ENCODE results near the gene TCEAL8. TPM values are rescaled to one million over a fixed set of nuclear protein-coding genes. Genes with fewer than 3 reads are reported as not detected.

Gene TCEAL8
- polyA plus RNA-seq, 1 of the 3 experiments (the other 2 are of a cell fraction): 36.5 TPM

DNA sequence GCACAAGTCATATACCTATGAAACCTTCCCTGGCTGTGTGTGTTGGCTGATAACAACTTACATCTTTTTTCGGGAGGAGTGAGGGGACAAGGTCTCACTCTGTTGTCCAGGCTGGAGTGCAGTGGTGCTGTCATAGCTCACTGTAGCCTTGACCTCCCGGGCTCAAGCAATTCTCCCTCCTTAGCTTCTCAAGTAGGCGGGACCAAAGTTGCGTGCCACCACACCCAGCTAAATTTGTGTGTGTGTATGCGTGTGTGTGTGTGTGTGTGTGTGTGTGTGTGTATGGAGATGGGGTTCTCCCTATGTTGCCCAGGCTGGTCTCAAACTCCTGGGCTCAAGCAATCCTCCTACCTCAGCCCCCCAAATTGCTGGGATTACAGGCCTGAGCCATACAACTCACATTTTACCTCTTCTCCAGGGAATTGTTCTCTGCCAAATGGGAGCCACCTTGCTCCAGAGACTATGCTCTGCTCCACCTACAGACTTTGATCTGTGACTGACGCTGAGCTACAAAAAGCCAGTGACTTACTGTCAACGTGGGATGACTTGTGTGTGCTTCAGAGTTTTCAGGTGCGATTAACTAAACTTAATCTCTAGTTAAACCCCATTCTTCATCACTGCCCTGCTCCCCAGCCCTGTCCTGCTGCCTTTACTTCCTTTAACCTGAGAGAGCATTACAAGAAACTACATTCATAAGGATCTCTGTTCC lies 42.1 kb downstream of the TCEAL8 start:
- Histone ChIP-seq H3K9me2 (no peaks in the 10 kb centered on the region), H3K4me1 (ENCODE audit: control insufficient read depth in 1 of 2, insufficient read depth in 2 of 2, low read depth in 1 of 2, low read length in 1 of 2) (no peaks in the 10 kb centered on the region; a peak in 1 of 4 replicates), H3F3A (replicated peaks; ENCODE audit: insufficient read depth) (no peaks in the 10 kb centered on the region), H2AFZ (ENCODE audit: low read depth) (no peak overlapping the region), H3K9ac (no peak overlapping the region), H3K4me2 (no peak overlapping the region), H4K20me1 (ENCODE audit: insufficient read depth) (no peaks in the 10 kb centered on the region), H3K9me3 (no peaks in the 10 kb centered on the region), H3K27ac (ENCODE audit: low read depth in 2 of 2, low read length in 1 of 2) (no peak overlapping the region), H3K36me3 (replicated peaks in 1 of 2; ENCODE audit: control insufficient read depth in 1 of 2, insufficient read depth in 2 of 2, low read length in 1 of 2) (peaks cover 6 to 9% of the 10 kb centered on the region in 2 experiments), H3K79me2 (ENCODE audit: insufficient read depth) (no peaks in the 10 kb centered on the region), H3K27me3 (ENCODE audit: insufficient read depth) (no peaks in the 10 kb centered on the region; the same call in 1 of the 2 replicates), H3K4me3 (ENCODE audit: low read depth in 2 of 2, low read length in 1 of 2) (no peak overlapping the region)
- CTCF ChIA-PET: interaction anchor here (3.3 kb wide), 1 partner anchor 17 kb away, joined by 21 read pairs; no protein-coding TSS in a partner anchor
- 56% methylated on average over 8 of the region's 8 CpGs for WGBS (ENCODE audit: low lambda C conversion rate)
- POLR2A ChIA-PET: no interaction called here
- no peak for DNase-seq
- no peak for TF ChIP-seq FOXM1 (IDR thresholded peaks at IDR 0.05; ENCODE audit: low read depth)
- no peak for TF ChIP-seq POLR2AphosphoS5 (IDR thresholded peaks at IDR 0.05; ENCODE audit: low read depth, low read length)
- TF ChIP-seq RFX5 (IDR thresholded peaks at IDR 0.05; ENCODE audit: low read length): no peak
- no peak for TF ChIP-seq GABPA (IDR thresholded peaks at IDR 0.05; ENCODE audit: low read depth)
- TF ChIP-seq, protein P1, sequence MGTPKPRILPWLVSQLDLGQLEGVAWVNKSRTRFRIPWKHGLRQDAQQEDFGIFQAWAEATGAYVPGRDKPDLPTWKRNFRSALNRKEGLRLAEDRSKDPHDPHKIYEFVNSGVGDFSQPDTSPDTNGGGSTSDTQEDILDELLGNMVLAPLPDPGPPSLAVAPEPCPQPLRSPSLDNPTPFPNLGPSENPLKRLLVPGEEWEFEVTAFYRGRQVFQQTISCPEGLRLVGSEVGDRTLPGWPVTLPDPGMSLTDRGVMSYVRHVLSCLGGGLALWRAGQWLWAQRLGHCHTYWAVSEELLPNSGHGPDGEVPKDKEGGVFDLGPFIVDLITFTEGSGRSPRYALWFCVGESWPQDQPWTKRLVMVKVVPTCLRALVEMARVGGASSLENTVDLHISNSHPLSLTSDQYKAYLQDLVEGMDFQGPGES (IDR thresholded peaks at IDR 0.05; ENCODE audit: low read depth, low read length): no peak
- no peak for TF ChIP-seq TEAD4 (IDR thresholded peaks at IDR 0.05; ENCODE audit: borderline replicate concordance, insufficient read depth)
- no peak for TF ChIP-seq RAD21 (IDR thresholded peaks at IDR 0.05; ENCODE audit: low read length)
- TF ChIP-seq MXI1 (IDR thresholded peaks at IDR 0.05; ENCODE audit: low read depth, low read length): no peak
- no peak for TF ChIP-seq YY1 (IDR thresholded peaks at IDR 0.05; ENCODE audit: low read depth)
- no peak for TF ChIP-seq EP300 (IDR thresholded peaks at IDR 0.05; ENCODE audit: borderline replicate concordance in 1 of 2, low read depth in 1 of 2, low read length in 1 of 2)
- TF ChIP-seq TCF12 (IDR thresholded peaks at IDR 0.05): no peak
- no peak for TF ChIP-seq TAF1 (IDR thresholded peaks at IDR 0.05; ENCODE audit: borderline replicate concordance, low read depth, low read length)
- TF ChIP-seq RXRA (IDR thresholded peaks at IDR 0.05; ENCODE audit: borderline replicate concordance, low read depth): no peak
- no peak for TF ChIP-seq CHD2 (IDR thresholded peaks at IDR 0.05; ENCODE audit: low read length, partially characterized antibody)
- TF ChIP-seq, protein P2, sequence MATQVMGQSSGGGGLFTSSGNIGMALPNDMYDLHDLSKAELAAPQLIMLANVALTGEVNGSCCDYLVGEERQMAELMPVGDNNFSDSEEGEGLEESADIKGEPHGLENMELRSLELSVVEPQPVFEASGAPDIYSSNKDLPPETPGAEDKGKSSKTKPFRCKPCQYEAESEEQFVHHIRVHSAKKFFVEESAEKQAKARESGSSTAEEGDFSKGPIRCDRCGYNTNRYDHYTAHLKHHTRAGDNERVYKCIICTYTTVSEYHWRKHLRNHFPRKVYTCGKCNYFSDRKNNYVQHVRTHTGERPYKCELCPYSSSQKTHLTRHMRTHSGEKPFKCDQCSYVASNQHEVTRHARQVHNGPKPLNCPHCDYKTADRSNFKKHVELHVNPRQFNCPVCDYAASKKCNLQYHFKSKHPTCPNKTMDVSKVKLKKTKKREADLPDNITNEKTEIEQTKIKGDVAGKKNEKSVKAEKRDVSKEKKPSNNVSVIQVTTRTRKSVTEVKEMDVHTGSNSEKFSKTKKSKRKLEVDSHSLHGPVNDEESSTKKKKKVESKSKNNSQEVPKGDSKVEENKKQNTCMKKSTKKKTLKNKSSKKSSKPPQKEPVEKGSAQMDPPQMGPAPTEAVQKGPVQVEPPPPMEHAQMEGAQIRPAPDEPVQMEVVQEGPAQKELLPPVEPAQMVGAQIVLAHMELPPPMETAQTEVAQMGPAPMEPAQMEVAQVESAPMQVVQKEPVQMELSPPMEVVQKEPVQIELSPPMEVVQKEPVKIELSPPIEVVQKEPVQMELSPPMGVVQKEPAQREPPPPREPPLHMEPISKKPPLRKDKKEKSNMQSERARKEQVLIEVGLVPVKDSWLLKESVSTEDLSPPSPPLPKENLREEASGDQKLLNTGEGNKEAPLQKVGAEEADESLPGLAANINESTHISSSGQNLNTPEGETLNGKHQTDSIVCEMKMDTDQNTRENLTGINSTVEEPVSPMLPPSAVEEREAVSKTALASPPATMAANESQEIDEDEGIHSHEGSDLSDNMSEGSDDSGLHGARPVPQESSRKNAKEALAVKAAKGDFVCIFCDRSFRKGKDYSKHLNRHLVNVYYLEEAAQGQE (IDR thresholded peaks at IDR 0.05; ENCODE audit: low read depth, low read length): no peak
- TF ChIP-seq FOXJ3 (CRISPR knock-in tag; IDR thresholded peaks at IDR 0.05): no peak

All from SK-N-SH (cell line).